ENCODE data around the gene ATAD3A. TPM values are rescaled to one million over a fixed set of nuclear protein-coding genes. Genes with fewer than 3 reads are reported as not detected.

The ATAD3A gene
- total RNA-seq, 1 donor from 2014 or later = 52.6 TPM

DNA sequence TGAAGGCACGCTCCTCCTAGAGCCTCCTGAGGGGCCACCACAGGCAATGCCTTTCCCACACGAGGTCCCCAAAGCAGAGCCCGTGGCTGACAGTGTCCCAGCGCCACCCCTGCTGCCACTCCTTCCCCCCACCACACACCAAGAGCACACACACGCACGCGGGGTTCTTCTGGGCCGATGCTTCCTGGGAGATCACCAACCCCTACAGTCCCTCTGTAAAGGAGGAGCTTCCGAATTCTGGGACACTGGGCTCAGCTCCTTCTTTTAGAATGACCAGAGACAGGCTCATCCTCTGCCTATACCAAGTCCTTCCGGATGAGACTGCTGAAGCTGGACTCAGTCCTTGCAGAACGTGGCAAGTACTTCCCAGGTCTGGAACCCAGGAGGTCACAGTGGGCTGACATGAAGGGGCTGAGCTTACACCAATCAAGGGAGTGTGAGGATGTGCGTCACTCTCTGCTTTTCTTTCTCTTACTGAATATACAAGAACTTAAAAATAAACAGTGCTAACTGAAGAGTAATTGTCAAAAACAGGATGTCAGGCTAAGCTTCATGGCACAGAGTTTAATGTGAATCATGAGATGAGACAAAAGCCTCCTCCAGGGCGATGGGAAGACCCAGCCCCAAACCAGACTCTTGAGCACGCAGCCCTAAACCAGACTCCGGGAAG is 50.0 kb downstream of the ATAD3A start:
- H3K4me3 ChIP-seq (ENCODE audit: low read depth, low read length) = no peak overlapping the region
- TF ChIP-seq, protein P1, sequence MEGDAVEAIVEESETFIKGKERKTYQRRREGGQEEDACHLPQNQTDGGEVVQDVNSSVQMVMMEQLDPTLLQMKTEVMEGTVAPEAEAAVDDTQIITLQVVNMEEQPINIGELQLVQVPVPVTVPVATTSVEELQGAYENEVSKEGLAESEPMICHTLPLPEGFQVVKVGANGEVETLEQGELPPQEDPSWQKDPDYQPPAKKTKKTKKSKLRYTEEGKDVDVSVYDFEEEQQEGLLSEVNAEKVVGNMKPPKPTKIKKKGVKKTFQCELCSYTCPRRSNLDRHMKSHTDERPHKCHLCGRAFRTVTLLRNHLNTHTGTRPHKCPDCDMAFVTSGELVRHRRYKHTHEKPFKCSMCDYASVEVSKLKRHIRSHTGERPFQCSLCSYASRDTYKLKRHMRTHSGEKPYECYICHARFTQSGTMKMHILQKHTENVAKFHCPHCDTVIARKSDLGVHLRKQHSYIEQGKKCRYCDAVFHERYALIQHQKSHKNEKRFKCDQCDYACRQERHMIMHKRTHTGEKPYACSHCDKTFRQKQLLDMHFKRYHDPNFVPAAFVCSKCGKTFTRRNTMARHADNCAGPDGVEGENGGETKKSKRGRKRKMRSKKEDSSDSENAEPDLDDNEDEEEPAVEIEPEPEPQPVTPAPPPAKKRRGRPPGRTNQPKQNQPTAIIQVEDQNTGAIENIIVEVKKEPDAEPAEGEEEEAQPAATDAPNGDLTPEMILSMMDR (conservative IDR thresholded peaks at IDR 0.05; ENCODE audit: low read depth, low read length) = no peak
- no peak for DNase-seq (ENCODE audit: low read depth)

DNA sequence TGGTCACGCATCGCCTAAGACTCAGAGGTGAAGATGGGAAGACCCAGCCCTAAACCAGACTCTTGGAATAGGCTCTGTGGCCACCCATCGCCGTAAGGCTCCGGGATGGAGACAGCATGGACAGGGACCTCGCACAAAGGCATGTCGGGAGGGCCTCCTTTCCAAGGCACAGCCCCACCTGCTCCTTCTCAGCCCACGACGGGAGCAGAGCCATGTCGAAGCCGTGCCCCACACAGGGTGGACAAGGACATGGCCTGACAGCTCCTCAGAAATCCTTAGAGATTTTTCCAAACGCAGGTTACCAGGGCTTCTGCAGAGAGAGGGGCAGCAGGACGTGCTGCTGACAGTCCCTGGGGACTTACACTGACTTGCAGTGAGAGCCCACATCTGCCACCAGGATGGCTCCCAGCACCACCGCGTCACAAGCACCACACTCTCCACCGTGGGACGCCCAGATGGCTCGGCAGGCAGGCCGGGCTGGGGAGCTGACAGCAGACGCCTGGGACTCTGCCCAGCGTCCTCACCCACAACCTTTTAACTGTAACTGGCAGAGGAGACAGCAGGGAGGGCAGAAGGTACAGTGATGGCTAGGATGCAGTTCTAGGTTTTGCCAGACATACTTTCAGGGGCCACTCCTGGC is 50.7 kb downstream of the ATAD3A start:
- no peak overlapping the region for H3K4me3 ChIP-seq (ENCODE audit: low read depth, low read length)
- no peak for DNase-seq (ENCODE audit: low read depth)
- TF ChIP-seq, protein P1 (conservative IDR thresholded peaks at IDR 0.05; ENCODE audit: low read depth, low read length) = no peak

DNA sequence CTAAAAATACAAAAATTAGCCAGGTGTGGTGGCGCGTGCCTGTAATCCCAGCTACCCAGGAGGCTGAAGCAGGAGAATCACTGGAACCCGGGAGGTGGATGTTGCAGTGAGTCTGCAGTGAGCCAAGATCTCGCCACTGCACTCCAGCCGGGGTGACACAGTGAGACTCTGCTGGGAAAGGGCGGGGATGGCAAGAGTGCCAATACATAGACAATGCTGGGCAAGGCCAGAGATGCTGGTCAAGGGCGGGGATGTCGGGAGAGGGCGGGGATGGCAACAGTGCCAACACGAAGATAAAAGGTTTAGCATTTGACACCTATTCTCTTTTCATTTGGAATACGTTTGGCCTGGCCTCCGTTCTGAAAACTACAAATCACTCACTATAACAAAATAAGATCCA is 51.7 kb downstream of the ATAD3A start:
- no peak for DNase-seq (ENCODE audit: low read depth)
- TF ChIP-seq, protein P1 (conservative IDR thresholded peaks at IDR 0.05; ENCODE audit: low read depth, low read length) = no peak
- H3K4me3 ChIP-seq (ENCODE audit: low read depth, low read length) = no peak overlapping the region

DNA sequence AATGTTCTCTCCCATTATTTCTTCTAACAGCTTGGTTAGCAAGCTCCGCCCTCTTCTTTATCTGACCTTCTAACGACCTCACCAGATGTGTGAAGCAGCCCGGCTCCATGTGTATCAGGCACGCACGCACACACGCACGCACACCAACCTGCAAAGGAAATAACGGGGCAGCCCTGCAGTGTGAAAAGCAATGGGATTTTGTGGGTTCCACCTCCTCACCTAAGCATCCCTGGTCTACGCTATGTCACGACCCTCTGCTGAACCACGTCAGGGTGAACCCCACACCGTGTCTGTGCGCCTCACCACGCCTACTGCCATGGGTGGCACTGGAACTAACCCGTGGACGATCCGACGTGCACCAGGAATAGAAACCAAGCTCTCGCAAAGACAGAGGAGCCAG is 52.3 kb downstream of the ATAD3A start:
- DNase-seq (ENCODE audit: low read depth) = no peak
- H3K4me3 ChIP-seq (ENCODE audit: low read depth, low read length) = no peak overlapping the region
- TF ChIP-seq, protein P1 (conservative IDR thresholded peaks at IDR 0.05; ENCODE audit: low read depth, low read length) = no peak

DNA sequence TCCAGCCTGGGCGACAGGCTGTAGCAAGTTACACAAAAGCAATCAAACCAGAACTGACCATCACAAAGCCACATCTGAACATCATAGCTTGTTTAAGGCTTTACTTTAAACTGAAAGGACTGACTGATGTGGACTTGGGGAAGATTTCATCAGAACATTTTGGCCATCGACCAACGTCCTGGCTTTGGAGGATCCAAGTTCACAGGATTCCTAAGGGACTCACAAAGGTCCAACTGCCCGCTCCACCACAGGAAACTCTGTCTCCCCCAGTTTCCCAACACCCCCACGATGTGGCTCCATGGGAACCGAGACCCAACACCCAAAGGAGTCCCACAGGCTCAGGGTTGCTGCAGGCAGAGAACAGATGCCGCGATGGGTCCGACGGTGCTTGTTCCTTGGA is 53.4 kb downstream of the ATAD3A start:
- no peak overlapping the region for H3K4me3 ChIP-seq (ENCODE audit: low read depth, low read length)
- no peak for DNase-seq (ENCODE audit: low read depth)
- TF ChIP-seq, protein P1 (conservative IDR thresholded peaks at IDR 0.05; ENCODE audit: low read depth, low read length) = no peak

DNA sequence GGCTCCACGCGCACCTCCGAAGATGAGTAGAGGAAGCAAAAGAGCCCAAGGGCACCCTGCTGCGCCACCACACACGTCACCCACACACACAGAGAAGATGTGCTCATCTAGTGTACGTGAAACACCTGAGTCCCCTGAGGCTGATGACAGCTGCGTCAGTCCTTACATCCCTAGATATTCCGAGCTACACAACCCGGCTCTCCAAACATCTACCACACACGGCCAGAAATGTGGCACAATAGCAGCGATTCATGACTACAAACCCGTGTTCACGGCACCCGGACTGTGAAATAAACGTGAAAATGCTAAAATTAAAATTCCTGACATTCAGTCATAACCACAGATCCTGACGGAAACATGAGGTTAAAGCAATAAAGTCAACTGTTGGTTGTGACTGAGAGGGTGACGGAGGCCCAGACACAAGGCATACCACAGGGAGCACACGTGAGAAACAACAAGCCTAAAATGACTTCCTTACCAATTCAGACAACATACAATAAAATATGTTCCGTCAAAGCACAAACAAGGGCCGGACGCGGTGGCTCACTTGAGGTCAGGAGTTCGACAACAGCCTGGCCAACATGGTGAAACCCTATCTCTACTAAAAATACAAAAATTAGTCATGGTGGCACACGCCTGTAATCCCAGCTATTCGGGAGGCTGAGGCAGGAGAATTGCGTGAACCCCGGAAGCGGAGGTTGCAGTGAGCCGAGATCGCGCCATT is 55.4 kb downstream of the ATAD3A start:
- no peak overlapping the region for H3K4me3 ChIP-seq (ENCODE audit: low read depth, low read length)
- DNase-seq (ENCODE audit: low read depth) = no peak
- TF ChIP-seq, protein P1 (conservative IDR thresholded peaks at IDR 0.05; ENCODE audit: low read depth, low read length) = no peak
